Activated CD8-positive, alpha-beta T cell treated with anti-CD3 and anti-CD28 coated beads, Interleukin-2, amount 10 ng/mL, durations not matched to agents 7 days and 5 days (primary cell): ENCODE results near the gene RYR2. TPM values are rescaled to one million over a fixed set of nuclear protein-coding genes. Genes with fewer than 3 reads are reported as not detected.

Source experiments
- ATAC-seq: fragments of 150-1000 bp; cut with Tn5 transposase; one replicate; pipeline ENCODE4 v1.10.0; 2021; ENCODE audit warnings: moderate library complexity
- CTCF ChIA-PET: fragments of 350-600 bp; sonication (Branson Sonifier 250); formaldehyde crosslinking; loops from one replicate; lab custom pipeline; 2021; ENCODE audit warnings: antibody characterized with exemption; lab: Charles Lee
- POLR2A ChIA-PET: fragments of 350-600 bp; sonication (Branson Sonifier 250); formaldehyde crosslinking; loops from one replicate; lab custom pipeline; 2021; ENCODE audit warnings: antibody characterized with exemption; lab: Charles Lee
- DNase-seq: peaks from one replicate; pipeline ENCODE4 v3.0.0-alpha.2; 2020
- H3K27ac Mint-ChIP-seq: one replicate; pipeline ENCODE4 v1.8.0; 2021; ENCODE audit warnings: mild to moderate bottlenecking, mixed read lengths
- H3K27me3 Mint-ChIP-seq: one replicate; pipeline ENCODE4 v1.8.0; 2021; ENCODE audit warnings: low read depth, mixed read lengths
- H3K36me3 Mint-ChIP-seq: one replicate; pipeline ENCODE4 v1.8.0; 2021; ENCODE audit warnings: low read depth, mixed read lengths
- H3K4me1 Mint-ChIP-seq: one replicate; pipeline ENCODE4 v1.8.0; 2021; ENCODE audit warnings: low read depth, mixed read lengths
- H3K4me3 Mint-ChIP-seq: one replicate; pipeline ENCODE4 v1.8.0; 2021; ENCODE audit warnings: mild to moderate bottlenecking, mixed read lengths
- H3K9me3 Mint-ChIP-seq: one replicate; pipeline ENCODE4 v1.8.0; 2022; ENCODE audit warnings: mixed read lengths; ENCODE audit not compliant: insufficient read depth
- total RNA-seq, 2 experiments: library from RNA; stranded (reverse); gene quantifications; one replicate each; pipeline ENCODE4 v1.2.3, GENCODE V29; 2021

RYR2 gene
- total RNA-seq, 2 experiments from 2014 or later, result not detected

DNA sequence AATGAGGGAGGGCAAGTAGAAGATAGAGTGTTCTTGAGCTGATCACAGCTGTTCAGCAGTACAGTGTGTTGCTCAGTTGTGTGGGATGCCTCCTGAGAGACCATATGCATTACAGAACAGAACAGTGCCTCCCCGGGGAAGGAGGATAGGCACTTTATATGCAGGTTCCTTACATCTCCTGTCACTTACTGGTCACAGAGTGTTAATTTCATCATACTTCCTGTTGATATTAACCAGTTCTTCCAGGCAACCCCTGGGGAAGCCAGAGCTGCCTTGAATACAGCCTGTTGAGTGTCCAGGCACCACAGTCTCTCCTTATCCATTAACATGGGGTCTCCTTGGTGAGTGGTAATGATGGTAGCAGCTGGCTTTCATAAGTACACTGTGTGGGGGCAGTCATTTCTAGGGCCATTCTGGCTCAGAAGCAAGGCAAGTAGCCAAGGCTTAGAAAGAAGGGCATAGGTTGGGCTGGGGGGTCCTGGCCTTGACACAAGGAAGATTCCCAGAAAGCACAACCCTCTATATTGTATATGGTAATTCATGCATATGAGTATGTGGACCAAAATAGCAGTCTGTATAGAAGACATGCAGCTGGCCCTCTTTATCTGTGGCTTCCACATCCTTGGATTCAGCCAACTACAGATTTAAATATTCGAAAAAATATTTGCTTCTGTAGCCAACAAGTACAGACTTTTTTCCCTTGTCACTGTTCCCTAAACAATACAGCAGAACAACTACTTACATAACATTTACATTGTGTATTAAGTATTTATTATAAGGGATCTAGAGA, 706.4 kb downstream of the RYR2 start:
- POLR2A ChIA-PET, result no interaction called here
- DNase-seq (no peak), ATAC-seq (no peak)
- Mint-ChIP-seq H3K36me3 (no peaks in the 10 kb centered on the region), H3K4me1 (no peaks in the 10 kb centered on the region), H3K9me3 (no peaks in the 10 kb centered on the region), H3K27ac (no peak overlapping the region), H3K4me3 (no peak overlapping the region), H3K27me3 (no peaks in the 10 kb centered on the region)
- CTCF ChIA-PET, result no interaction called here

DNA sequence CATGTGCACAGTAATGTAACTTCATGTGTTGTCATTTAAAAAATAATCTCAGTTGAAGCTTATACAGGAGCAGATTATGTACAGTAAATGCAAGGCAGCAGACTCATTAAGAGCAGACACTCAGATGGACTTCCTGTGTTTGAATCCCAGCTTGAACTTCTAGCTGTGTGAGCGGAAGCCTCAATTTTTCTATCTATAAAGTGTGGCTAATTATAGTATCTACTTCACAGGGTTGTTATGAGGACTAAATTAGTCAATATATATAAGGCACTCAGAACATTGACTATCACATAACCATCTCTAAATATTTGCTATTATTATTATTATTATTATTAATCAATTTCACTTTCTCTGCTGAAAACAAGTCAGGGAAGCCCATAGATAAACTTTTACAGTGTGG, 707.1 kb downstream of the RYR2 start:
- ChIA-PET CTCF (no interaction called here), POLR2A (no interaction called here)
- Mint-ChIP-seq H3K27me3 (no peaks in the 10 kb centered on the region), H3K9me3 (no peaks in the 10 kb centered on the region), H3K4me3 (no peak overlapping the region), H3K4me1 (no peaks in the 10 kb centered on the region), H3K27ac (no peak overlapping the region), H3K36me3 (no peaks in the 10 kb centered on the region)
- DNase-seq (no peak), ATAC-seq (no peak)

GRCh38 chr1:237751090-237751489, 709.1 kb downstream of the RYR2 start:
- DNase-seq, result no peak
- Mint-ChIP-seq H3K36me3 (no peaks in the 10 kb centered on the region), H3K4me3 (no peak overlapping the region), H3K4me1 (no peaks in the 10 kb centered on the region), H3K27me3 (no peaks in the 10 kb centered on the region), H3K27ac (no peak overlapping the region), H3K9me3 (no peaks in the 10 kb centered on the region)
- CTCF ChIA-PET, result interaction anchor here (1.2 kb wide), 1 partner anchor 56 kb away, joined by 3 read pairs; no protein-coding TSS in a partner anchor
- POLR2A ChIA-PET, result no interaction called here
- no peak for ATAC-seq

- ATAC-seq, result no peak
- Mint-ChIP-seq H3K36me3 (no peaks in the 10 kb centered on the region), H3K27me3 (no peaks in the 10 kb centered on the region), H3K27ac (no peak overlapping the region), H3K9me3 (peaks cover 5% of the 10 kb centered on the region), H3K4me1 (no peaks in the 10 kb centered on the region), H3K4me3 (no peak overlapping the region)
- ChIA-PET POLR2A (no interaction called here), CTCF (no interaction called here)
- no peak for DNase-seq
These were observed 712.6 kb downstream of the RYR2 start for GRCh38 chr1:237754627-237755026.

DNA sequence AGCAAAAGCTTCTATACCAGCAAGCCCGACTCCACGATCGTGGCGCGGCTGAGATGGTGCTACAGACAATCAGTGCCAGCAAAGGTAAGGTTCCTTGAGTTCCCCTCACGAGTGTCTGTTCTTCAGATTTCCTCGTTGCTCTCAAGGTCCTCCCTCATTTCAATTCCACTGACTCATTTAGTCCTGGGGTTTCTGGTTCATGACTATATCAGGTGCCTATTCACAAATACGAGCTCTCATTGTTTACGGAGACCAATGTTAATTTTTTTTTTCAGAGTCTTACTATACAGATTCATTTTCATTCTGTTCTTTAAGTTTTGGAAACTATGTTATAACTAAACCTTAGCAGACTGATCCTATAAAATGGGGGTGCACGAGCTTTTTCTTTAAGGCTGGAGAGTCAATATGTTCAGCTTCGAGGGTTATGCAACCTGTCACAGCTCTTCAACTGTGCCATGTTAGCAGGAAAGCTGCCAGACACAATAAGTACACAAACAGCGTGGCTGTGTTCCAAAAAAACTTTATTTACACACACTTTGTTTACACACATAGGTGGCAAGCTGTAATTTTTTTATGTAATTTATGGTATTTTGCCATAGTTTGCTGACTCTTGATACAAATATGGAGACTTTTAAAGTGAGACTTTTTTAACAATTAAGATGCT, 714.5 kb downstream of the RYR2 start:
- Mint-ChIP-seq H3K4me3 (no peak overlapping the region), H3K27ac (no peak overlapping the region), H3K9me3 (peaks cover 5% of the 10 kb centered on the region), H3K4me1 (no peaks in the 10 kb centered on the region), H3K36me3 (no peaks in the 10 kb centered on the region), H3K27me3 (no peaks in the 10 kb centered on the region)
- no peak for DNase-seq
- no peak for ATAC-seq
- POLR2A ChIA-PET, result no interaction called here
- CTCF ChIA-PET, result no interaction called here

GRCh38 chr1:237759377-237759776, 717.4 kb downstream of the RYR2 start:
- DNase-seq (no peak), ATAC-seq (no peak)
- Mint-ChIP-seq H3K27ac (no peak overlapping the region), H3K27me3 (no peaks in the 10 kb centered on the region), H3K4me1 (no peaks in the 10 kb centered on the region), H3K9me3 (peaks cover 5% of the 10 kb centered on the region), H3K36me3 (no peaks in the 10 kb centered on the region), H3K4me3 (no peak overlapping the region)
- ChIA-PET POLR2A (no interaction called here), CTCF (no interaction called here)

DNA sequence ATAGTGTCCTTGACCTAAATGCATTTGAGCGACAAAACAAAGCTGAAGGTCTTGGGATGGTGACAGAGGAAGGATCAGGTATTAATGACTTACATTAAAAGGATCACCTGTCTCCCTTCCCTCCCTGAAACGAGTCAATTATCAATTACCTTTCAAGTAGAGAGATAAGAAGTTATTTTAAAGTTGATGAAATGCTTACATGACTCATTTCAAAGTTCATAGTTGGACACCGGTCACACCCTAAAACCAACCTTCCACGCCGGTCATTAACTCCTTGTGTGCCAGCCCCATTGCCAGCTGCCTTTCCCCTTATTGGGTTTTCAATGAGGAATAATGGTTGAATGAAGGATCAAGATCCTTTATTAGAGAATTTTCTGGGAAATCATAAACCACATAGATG, 719.0 kb downstream of the RYR2 start:
- H3K9me3 Mint-ChIP-seq, result peaks cover 5% of the 10 kb centered on the region
- POLR2A ChIA-PET, result no interaction called here
- ATAC-seq (no peak), DNase-seq (no peak)
- H3K4me3 Mint-ChIP-seq, result no peak overlapping the region
- no peak overlapping the region for H3K27ac Mint-ChIP-seq
- H3K27me3 Mint-ChIP-seq, result no peaks in the 10 kb centered on the region
- no peaks in the 10 kb centered on the region for H3K36me3 Mint-ChIP-seq
- no peaks in the 10 kb centered on the region for H3K4me1 Mint-ChIP-seq
- CTCF ChIA-PET, result no interaction called here

- Mint-ChIP-seq H3K4me1 (no peaks in the 10 kb centered on the region), H3K27me3 (no peaks in the 10 kb centered on the region), H3K27ac (no peak overlapping the region), H3K36me3 (no peaks in the 10 kb centered on the region), H3K9me3 (no peaks in the 10 kb centered on the region), H3K4me3 (no peak overlapping the region)
- CTCF ChIA-PET, result no interaction called here
- POLR2A ChIA-PET, result no interaction called here
- DNase-seq, result no peak
- no peak for ATAC-seq
These were observed 721.2 kb downstream of the RYR2 start for GRCh38 chr1:237763137-237763536.

DNA sequence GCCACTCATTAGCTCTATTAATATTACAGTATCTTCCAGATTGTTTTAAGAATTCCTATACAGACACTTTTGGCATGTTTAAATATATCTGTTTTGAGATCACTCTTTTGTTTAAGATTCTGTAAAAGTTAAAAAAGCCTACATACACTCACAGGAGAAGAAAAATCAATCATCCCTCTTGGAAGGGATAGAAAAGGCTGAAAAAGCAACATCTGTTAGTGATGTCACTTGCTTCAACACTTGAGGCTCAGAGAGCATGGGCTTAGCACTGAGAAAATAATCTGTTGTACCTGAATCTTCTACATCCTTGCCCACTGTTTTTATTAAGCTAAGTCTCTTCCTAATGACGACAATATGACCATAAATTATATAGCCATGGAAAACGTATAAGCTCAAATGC, 721.8 kb downstream of the RYR2 start:
- ChIA-PET POLR2A (no interaction called here), CTCF (no interaction called here)
- Mint-ChIP-seq H3K27me3 (no peaks in the 10 kb centered on the region), H3K27ac (no peak overlapping the region), H3K4me3 (no peak overlapping the region), H3K4me1 (no peaks in the 10 kb centered on the region), H3K9me3 (no peaks in the 10 kb centered on the region), H3K36me3 (no peaks in the 10 kb centered on the region)
- no peak for DNase-seq
- ATAC-seq, result no peak

DNA sequence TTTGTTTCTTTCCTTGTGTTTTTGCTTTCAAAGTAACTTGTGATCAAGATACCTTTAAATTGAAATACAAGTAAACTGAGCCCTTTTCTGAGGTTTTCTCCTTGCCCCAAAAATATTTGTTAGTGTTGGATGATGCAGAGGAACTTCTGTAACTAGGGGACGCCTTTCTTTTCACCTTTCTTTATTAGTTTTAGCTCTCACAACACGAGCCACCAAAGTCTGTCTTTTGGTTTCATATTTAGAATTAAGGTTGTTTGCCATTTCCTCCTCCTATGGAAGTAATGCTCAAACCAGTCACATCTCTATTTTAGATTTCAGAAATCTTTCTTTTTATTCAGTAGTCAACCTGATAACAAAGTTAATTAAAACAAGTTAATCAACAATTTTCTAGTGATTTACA, 727.9 kb downstream of the RYR2 start:
- ChIA-PET CTCF (no interaction called here), POLR2A (no interaction called here)
- Mint-ChIP-seq H3K27ac (no peak overlapping the region), H3K9me3 (no peaks in the 10 kb centered on the region), H3K4me3 (no peak overlapping the region), H3K4me1 (no peaks in the 10 kb centered on the region), H3K27me3 (no peaks in the 10 kb centered on the region), H3K36me3 (no peaks in the 10 kb centered on the region)
- DNase-seq (no peak), ATAC-seq (no peak)

GRCh38 chr1:237772009-237772408, 730.0 kb downstream of the RYR2 start:
- Mint-ChIP-seq H3K27me3 (no peaks in the 10 kb centered on the region), H3K27ac (no peak overlapping the region), H3K36me3 (no peaks in the 10 kb centered on the region), H3K4me1 (no peaks in the 10 kb centered on the region), H3K9me3 (no peaks in the 10 kb centered on the region), H3K4me3 (no peak overlapping the region)
- no peak for ATAC-seq
- DNase-seq, result no peak
- POLR2A ChIA-PET, result no interaction called here
- CTCF ChIA-PET, result interaction anchor here (0.7 kb wide), 1 partner anchor 1935 kb away, joined by 3 read pairs; no protein-coding TSS in a partner anchor

DNA sequence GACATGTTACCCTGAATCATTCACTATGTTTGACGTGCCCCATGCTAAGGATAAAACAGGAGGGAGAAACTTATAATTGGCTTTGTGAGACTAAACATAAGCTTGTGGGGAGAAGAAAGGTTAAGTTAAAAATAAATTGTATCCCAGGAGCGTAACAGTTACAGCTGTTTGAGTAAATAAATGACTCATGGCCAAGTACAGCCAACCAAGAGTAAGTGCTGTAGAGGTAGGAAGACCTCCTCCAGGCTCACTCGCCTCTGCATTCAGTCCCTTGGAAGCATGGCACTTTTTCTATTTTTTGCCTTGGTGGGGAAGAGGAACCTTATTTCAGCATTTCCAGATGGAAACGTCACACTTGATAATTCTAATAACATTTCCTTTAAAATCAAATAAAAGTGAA, 732.3 kb downstream of the RYR2 start:
- Mint-ChIP-seq H3K4me3 (no peak overlapping the region), H3K9me3 (no peaks in the 10 kb centered on the region), H3K27ac (no peak overlapping the region), H3K27me3 (no peaks in the 10 kb centered on the region), H3K4me1 (no peaks in the 10 kb centered on the region), H3K36me3 (no peaks in the 10 kb centered on the region)
- DNase-seq, result no peak
- ChIA-PET POLR2A (no interaction called here), CTCF (no interaction called here)
- ATAC-seq, result no peak
